ENCODE results near the gene DYRK1B.

The DYRK1B gene

GRCh38 chr19:39828654-39829032, 5.3 kb downstream of the DYRK1B start:
- TF ChIP-seq CTCF (IDR thresholded peaks at IDR 0.05; ENCODE audit: borderline replicate concordance, insufficient read depth, low read depth, low read length) = no peak
- H3K4me3 ChIP-seq (ENCODE audit: low read depth, low read length) = no peak overlapping the region

DNA sequence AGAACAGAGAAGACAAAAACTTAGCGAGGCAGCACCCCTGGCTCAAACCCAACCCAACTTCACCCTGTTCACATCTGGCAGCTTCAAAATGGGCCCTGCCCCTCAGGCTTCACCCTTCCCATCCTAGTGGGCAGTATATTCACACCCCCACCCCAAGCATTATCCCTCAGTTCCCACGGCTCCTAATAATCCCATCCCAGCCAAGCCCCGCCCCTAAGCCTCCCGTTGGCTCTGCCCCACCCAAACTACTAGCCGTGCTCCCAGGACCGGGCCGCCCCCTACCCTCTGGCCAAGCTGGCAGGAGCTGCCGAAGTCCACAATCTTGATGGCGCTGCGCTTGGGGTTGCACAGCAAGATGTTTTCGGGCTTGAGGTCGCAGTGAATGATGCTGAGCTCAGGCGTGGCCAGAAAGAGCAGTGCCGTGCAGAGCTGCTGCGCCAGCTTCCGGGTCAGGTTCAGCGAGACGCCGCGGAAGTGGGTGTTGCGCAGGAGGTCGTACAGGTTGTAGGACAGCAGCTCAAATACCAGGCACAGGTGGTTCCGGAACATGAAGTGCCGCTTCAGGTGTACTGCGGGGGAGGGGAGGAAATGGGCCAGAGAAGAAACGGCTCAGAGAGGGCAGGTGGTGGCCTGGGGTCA, 5.8 kb downstream of the DYRK1B start:
- no peak for TF ChIP-seq CTCF (IDR thresholded peaks at IDR 0.05; ENCODE audit: borderline replicate concordance, insufficient read depth, low read depth, low read length)
- no peak overlapping the region for H3K4me3 ChIP-seq (ENCODE audit: low read depth, low read length)

GRCh38 chr19:39827216-39827615, 6.7 kb downstream of the DYRK1B start:
- no peak for TF ChIP-seq CTCF (IDR thresholded peaks at IDR 0.05; ENCODE audit: borderline replicate concordance, insufficient read depth, low read depth, low read length)
- no peak overlapping the region for H3K4me3 ChIP-seq (ENCODE audit: low read depth, low read length)

DNA sequence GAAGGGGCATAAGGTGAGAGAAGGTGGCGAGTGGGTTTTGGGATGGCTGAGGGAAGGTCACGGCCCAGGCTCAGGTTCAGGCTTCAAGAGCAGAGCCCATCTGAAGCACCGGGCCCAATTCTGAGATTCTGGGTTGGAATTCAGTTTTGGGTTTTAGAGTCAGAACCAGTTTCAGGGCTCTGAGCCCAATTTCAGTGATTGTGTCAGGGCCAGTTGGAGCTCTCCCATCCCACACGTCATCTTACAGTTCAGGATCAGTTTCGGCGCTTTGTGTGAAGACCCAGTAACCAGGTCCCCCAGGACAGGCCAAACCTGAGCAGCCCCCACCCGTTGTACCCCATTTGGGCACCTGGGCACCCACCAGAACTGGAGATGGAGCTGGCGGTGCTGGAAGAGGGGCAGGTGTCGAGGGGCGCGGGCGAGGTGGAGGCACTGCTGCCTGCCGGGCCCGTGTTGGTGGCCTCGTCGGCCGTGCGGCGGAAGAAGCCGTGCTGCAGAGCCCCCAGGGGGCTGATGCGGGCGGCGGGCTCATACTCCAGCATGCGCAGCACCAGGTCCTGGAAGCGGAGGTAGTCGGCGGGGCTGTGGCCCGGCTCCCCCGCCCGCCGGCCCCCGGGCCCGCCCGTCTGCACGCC, 7.5 kb downstream of the DYRK1B start:
- TF ChIP-seq CTCF (IDR thresholded peaks at IDR 0.05; ENCODE audit: borderline replicate concordance, insufficient read depth, low read depth, low read length) = no peak
- H3K4me3 ChIP-seq (ENCODE audit: low read depth, low read length) = no peak overlapping the region

GRCh38 chr19:39825531-39826076, 8.4 kb downstream of the DYRK1B start:
- H3K4me3 ChIP-seq (ENCODE audit: low read depth, low read length) = no peak overlapping the region
- no peak for TF ChIP-seq CTCF (IDR thresholded peaks at IDR 0.05; ENCODE audit: borderline replicate concordance, insufficient read depth, low read depth, low read length)

GRCh38 chr19:39825093-39825463, 8.9 kb downstream of the DYRK1B start:
- no peak for TF ChIP-seq CTCF (IDR thresholded peaks at IDR 0.05; ENCODE audit: borderline replicate concordance, insufficient read depth, low read depth, low read length)
- no peak overlapping the region for H3K4me3 ChIP-seq (ENCODE audit: low read depth, low read length)

Measured in GM12875 (cell line).